IgD-negative memory B cell (primary cell): Measurements from ENCODE around the gene SLC25A26. TPM values are rescaled to one million over a fixed set of nuclear protein-coding genes. Genes with fewer than 3 reads are reported as not detected.

Experiments
- H3K27ac Mint-ChIP-seq, 3 donors: one replicate each; pipeline ENCODE4 v1.8.0; 2020 to 2022; ENCODE audit warnings: mild to moderate bottlenecking in 3 of 3, mixed read lengths in 3 of 3, moderate library complexity in 1 of 3
- H3K27me3 Mint-ChIP-seq: one replicate; pipeline ENCODE4 v1.8.0; 2021; ENCODE audit warnings: mixed read lengths
- H3K36me3 Mint-ChIP-seq: one replicate; pipeline ENCODE4 v1.8.0; 2020; ENCODE audit warnings: mild to moderate bottlenecking, mixed read lengths
- H3K4me1 Mint-ChIP-seq, 3 donors: one replicate each; pipeline ENCODE4 v1.8.0; 2020 to 2022; ENCODE audit warnings: mixed read lengths in 3 of 3, mild to moderate bottlenecking in 1 of 3
- H3K4me3 Mint-ChIP-seq, 4 donors: one replicate each; pipeline ENCODE4 v1.8.0; 2020 to 2022; ENCODE audit warnings: mild to moderate bottlenecking in 4 of 4, mixed read lengths in 4 of 4, moderate library complexity in 3 of 4
- H3K9me3 Mint-ChIP-seq, 3 donors: one replicate each; pipeline ENCODE4 v1.8.0; 2020 to 2021; ENCODE audit warnings: mixed read lengths in 3 of 3, mild to moderate bottlenecking in 1 of 3
- polyA plus RNA-seq: library from polyadenylated mRNA; unstranded; fragments of 300-500 nt; fragmentation: Illumina TruSeq; gene quantifications from one replicate; pipeline ENCODE4 v1.2.3, GENCODE V29; 2021

SLC25A26 gene
- polyA plus RNA-seq, 1 donor from 2014 or later, result 42.7 TPM

GRCh38 chr3:66427951-66428474 is 207.2 kb downstream of the SLC25A26 start:
- Mint-ChIP-seq H3K4me1 (no peaks in the 10 kb centered on the region), H3K36me3 (peaks cover 2% of the 10 kb centered on the region), H3K27ac (no peak overlapping the region), H3K9me3 (peaks cover 0 to 2% (median 0%) of the 10 kb centered on the region in 3 donors), H3K4me3 (no peak overlapping the region), H3K27me3 (peaks cover 1% of the 10 kb centered on the region)

Other genes with a start within 250 kb of the SLC25A26 start
- gene MAGI1, start 182.1 kb upstream of the SLC25A26 start, polyA plus RNA-seq, result 1.3 TPM